ENCODE results near the gene RILPL1.
"Not testable (repeated sequence)": the region's sequence is repeated elsewhere in the genome, so short reads cannot be mapped to it uniquely, and the experiment has no call there.

Gene RILPL1

DNA sequence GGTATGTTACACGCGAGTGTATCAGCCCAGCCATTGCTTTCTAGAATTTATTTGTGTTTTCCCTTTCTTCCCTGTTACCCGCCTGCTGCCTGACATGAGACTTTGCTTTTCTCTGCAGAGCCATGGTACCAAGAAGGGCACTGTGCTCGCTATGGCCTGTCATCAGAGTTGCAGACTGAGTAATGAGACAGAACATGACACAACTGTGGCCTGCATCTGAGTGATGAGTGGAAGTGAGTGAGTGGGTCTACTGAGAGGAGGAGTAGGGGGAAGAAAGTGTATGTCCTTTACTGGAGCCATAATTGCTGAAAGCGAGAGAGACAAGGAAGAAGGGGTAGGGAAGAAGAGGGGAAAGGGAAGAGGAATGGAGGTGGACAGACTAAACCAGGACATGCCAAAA, 2.9 kb downstream of the RILPL1 start:
- no peak for DNase-seq (ENCODE audit: low spot score)

DNA sequence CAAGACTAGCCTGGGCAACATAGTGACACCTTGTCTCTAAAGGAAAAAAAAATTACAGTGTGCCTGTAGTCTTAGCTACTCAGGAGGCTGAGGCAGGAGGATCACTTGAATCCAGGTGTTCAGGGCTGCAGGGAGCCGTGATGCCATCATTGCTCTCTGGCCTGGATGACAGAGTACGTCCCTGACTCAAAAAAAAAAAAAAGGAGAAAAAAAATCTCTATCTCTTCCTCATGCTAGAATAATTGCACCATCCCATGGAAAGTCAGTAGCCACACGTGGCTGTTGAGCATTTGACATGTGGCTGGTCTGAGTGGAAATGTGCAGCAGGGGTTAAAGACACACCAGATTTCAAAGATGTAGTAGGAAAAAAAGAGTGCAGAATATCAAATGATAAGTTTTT, 3.8 kb downstream of the RILPL1 start:
- DNase-seq (ENCODE audit: low spot score) = no peak

DNA sequence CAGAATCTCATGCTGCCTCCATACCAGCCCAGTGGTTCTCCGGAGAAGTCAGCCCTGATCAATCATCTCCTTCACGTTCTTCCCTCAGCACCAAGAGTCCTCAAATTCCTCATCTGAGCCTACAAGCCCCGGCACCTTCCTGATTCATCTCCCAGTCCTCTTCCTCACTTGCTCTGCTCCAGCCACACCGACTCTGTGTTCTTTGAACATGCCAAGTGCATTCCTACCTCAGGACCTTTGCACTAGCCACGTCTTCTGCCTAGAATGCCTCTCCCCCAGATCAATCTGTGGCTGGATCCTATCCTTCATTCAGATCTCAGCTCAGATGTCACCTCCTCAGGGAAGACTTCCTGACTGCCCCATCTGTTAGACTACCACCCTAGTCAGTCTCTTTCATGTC, 4.7 kb downstream of the RILPL1 start:
- DNase-seq (ENCODE audit: low spot score) = no peak

DNA sequence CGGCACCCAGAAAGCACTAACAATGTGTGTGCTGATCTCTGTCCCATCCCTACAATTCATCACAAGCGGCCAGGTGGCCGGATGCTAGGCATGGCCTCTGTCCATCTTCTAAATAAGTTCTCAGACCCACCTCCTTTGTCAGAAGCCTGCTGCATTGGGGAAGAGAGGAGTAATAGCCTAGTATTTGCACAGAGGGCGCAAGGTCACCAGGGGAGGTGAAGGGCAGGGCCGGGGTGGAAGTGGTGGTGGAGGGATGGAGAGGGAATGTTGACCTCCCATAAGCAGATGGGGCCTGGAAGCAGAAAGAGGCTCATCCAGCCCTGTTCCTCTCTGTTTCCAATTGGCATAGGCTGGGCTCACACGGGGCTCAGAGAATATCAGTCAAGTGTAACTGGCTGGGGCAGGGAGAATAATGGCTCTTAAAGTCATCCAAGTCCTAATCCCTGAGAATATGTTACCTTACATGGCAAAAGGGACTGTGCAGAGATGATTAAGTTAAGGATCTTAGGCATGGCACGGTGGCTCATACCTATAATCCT, 6.9 kb downstream of the RILPL1 start:
- DNase-seq (ENCODE audit: low spot score) = no peak

DNA sequence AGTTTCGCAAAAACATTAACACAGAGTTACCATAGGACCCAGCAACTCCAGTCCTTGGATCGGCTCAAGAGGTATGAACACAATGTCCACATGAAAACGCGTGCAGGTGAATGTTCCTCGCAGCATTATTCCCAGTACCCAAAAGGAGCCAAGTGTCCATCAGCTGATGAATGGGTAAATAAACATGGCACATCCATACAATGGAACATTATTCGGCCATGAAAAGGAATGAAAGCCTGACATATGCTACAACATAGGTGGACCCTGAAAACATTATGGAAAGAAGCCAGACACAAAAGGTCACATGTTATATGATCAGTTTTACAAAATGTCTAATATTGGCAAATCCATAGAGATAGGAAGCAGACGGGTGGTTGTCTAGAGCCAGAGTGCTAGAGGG, 9.1 kb downstream of the RILPL1 start:
- DNase-seq (ENCODE audit: low spot score) = no peak

DNA sequence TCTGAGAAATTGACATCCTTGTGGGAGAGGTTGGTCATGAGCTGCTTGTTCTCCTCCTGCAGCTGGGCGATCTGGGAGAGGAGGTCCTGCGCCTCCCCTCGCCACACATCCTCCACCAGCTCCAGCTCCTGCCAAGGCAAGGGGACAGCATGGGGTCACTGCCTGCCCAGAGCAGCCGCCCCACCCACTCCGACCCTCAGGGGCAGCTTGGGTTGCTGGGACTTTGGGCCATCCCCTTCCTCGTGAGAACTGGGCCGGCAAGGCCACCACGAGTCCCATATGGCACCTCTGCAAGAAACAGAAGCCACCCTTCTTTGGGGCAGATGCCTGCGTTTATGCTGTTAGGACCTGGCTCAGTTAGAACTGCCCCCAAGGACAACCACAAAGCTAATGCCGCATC, 10.0 kb downstream of the RILPL1 start:
- DNase-seq (ENCODE audit: low spot score) = no peak

DNA sequence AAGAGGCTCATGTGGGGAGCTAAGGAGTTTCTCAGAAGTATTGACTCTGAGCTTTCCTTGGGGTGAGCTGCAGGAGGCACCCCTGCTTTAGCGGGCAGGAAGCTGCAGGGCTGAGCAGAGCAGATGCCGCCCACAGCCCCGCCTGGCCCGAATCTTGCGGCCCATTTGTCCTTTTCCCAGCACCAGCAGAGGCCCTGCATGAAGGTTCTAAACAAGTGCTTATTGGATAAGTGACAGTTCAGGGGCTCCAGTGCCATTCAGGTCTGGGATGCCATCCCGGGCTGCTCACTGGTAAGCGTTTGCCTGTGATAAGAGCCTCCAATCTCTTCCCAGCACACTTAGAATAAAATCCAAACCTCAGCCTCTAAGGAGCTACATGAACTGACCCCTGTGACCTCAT, 11.4 kb downstream of the RILPL1 start:
- DNase-seq (ENCODE audit: low spot score) = no peak

DNA sequence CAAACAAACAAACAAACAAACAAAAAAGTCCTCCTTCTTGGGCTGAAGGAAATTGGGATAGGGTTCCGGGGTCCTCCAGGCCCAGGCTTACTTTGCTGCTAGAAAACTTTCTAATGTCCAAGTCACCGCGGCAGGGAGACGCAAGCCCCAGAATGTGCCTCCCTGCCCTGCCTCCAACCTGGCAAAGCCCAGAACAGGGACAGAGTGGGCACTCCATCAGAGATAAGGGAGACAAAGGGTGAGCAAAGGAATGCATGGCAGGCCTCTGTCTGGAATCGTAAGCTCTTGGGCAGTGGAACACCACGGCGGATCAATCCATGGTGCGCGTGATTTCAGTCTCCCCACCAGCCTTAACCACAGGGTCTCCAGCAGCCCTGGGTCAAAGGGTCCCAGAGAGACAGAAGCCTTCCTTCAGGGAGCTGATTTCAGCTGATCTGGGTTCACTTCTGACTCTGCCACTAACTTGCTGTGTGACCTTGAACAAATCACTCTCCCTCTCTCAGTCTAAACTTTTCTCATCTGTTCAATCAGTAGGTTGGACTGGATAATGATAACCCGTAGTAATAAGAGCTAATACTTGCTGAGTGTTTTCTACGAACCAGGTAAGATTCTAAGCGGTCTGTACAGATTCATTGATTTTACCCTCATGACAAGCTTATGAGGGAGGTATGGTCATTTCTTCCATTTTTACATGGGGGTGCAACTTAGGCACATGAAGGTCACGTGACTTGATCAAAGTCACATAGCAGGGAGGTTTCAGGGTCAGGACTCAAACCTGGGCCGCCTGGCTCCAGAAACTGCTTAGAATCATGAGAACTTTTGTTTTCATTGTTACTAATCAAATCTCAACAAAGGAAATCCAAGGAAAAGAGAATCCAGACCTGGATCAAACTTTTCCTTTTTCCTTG, 12.7 kb downstream of the RILPL1 start:
- DNase-seq (ENCODE audit: low spot score) = no peak

DNA sequence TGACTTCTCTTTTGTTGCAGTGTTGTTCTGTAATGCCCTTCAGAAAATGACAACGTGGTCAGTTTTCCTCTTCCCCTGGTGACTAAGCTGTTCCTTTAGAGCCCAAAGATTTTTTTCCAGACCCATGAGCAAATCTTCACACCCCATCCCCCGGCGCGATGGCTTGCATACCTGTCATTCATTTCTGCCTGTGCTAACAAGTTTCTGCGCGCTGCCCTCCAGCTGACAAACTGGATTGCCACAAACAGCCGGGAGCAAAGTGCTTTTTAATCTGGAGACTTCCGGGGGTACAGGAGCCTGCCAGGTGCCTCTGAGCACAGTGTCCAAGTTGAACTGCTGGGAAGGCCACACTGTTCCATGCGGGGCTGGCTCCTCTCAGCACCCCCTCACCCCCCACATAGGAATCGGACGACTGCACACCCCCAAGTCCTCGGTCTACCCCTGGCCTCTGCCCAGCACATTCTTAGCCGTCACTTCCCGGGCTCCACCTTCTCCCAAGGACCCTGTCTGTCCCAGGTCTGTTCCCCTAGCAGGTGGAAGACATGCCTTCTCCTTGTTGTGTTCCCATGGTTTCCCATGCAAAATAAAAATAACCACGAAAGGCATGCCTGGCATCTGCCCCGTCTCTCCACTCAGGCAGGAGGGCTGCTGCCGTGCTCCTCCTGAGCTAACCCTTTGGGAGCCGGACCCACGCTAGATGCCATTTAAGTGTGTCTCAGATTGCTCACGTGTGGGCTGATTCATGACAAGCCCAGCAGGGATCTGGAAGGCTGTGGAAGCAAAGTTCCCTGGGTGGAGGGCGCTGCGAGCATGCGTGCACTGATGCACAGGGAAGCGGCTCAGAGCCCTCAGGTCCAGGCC, 14.1 kb downstream of the RILPL1 start:
- peak; percentile 42 for DNase-seq (ENCODE audit: low spot score)

DNA sequence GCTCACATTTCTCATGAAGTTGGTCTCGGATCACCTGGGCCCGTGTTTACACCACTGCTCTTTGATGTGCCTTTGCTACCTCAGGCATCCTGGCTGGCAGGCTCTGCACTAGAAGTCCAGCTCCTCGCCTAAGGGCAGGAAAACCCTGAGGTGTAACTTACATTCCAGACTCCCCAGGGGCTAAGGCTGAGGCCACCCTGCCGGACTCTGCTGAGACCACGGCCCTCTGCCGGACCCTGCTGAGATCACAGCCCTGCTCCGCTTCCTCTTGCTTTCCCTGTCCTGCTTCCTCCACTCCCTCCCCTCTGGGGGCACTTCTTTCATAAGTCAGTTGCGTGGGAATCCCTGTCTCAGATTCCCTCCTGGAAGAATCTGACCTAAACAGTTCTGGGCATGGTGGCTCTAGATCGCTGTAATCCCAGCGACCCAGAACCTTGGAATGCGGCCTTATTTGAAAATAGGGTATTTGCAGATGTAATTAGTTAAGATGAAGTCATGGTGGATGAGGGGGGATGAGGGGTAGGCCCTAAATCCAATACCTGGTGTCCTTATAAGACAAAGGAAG, 17.2 kb downstream of the RILPL1 start:
- no peak for DNase-seq (ENCODE audit: low spot score)

DNA sequence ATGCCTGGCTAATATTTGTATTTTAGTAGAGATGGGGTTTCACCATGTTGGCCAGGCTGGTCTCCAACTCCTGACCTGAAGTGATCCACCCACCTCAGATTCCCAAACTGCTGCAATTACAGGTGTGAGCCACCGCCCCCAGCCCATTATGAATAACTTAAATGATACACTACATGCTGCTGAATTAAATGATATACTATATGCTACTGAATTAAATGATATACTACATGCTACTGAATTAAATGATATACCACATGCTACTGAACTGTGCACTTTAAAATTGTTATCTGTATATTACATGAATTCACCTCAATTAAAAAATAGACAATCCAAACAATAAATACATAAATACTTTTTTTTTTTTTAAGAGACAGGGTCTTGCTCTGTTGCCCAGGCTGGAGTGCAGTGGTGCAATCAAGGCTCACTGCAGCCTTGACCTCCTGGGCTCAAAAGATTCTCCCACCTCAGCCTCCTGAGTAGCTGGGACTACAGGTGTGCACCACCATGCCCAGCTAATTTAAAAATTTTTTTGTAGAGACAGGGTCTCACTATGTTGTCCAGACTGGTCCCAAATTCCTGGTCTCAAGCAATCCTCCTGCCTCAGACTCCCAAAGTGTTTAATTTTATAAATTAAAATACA, 18.8 kb downstream of the RILPL1 start:
- DNase-seq (ENCODE audit: low spot score) = not testable (repeated sequence)

DNA sequence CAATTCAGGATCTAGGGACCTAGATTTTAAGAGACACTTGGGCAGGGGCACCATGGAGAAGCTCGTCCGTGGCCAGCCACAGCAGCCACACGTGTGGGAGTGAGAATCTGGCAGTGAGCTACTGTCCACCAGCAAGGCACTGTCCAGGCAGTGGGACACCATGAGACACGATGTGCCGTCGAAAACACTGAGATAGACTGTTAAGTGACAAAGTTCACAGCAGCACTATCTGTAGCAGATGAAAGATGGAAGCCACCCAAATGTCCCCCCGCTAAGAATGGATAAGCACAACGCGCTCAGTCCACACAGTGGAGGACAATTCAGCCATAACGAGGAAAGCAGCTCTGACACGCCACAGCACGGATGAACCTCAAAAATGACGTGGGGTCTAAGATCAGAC, 19.7 kb downstream of the RILPL1 start:
- no peak for DNase-seq (ENCODE audit: low spot score)

DNA sequence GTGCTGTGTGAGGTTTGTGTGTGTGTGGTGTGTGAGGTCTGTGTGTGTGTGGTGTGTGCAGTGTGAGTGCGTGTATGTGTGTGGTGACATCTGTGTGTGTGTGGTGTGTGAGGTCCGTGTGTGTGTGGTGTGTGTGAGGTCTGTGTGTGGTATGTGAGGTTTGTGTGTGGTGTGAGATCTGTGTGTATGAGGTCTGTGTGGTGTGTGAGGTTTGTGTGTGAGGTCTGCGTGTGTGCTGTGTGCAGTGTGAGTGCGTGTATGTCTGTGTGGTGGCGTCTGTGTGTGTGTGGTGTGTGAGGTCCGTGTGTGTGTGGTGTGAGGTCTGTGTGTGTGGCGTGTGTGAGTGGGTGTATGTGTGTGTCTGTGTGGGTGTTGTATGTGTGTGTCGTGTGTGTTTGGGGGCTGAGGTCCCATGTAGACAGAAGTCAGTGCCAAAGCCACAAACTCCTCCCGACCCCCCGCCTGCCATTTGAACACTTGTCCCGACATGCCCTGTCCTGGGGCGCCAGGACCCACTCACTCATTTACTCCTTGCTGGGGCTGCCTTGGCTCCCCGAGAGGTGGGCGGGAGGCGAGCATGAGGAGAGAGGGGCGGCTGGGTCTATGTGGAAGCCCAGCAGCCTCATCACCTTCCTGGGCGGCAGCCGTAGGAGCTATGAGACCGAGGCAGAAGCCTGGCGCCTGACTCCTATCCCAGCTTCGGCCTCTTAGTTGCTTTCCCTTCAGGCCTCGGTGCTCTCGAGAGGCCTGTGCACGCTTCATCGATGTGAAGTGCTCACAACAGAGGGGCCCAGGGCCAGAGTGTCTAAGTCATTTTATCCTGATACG, 20.5 kb downstream of the RILPL1 start:
- DNase-seq (ENCODE audit: low spot score) = no peak

DNA sequence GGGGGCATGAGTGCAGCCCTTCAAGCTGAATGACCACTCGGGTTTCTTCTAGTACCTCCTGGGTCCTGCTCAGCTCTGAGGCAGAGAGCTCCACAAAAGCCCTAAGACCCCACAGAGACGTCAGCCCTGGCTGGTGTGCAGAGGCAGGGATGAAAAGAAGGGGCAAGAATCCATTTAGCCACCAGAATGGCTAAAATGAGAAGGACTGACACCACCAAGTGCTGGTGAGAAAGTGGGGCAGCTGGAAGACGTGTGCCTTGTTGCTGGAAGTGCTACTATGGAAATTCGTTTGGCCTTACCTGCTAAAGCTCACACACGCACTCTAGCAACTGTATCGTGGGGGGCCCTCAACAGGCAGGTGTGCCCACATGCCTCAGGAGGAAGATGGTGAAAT, 26.7 kb downstream of the RILPL1 start:
- DNase-seq (ENCODE audit: low spot score) = no peak

DNA sequence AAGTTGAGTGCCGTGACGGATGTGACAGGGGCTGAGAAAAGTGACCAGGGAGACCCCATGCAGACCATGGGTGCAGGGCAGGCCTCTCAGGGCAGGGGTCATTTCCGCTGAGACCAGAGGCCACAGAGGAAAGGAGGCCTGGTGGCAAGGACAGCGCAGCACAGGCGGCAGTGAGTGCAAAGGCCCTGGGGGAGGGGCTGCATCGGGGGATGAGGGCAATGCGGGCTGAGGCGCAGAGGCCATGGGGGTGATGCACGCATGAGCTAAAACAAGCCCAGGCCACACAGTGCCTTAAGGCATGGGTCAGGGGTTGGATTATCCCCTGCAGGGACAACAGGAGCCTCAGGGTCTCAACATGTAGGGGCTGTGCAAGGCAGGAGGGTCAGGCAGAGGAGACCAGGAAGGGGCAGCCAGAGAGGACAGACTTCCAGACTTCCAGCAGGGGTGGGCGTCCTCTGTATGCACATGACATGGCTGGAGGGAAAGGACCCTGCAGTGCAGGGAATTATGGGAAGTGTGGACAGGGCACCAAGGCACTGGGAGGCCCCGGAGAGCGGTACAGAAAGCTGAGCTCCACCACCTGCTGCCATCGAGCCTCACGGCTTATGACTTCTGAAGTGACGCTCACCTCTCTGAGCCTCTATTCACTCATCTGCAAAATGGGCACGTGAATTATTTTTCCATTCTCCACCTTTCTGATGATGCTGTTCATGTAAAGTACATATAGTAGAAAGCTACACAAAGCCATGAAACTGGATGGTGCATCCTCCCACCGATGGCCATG, 27.3 kb downstream of the RILPL1 start:
- DNase-seq (ENCODE audit: low spot score) = no peak

DNA sequence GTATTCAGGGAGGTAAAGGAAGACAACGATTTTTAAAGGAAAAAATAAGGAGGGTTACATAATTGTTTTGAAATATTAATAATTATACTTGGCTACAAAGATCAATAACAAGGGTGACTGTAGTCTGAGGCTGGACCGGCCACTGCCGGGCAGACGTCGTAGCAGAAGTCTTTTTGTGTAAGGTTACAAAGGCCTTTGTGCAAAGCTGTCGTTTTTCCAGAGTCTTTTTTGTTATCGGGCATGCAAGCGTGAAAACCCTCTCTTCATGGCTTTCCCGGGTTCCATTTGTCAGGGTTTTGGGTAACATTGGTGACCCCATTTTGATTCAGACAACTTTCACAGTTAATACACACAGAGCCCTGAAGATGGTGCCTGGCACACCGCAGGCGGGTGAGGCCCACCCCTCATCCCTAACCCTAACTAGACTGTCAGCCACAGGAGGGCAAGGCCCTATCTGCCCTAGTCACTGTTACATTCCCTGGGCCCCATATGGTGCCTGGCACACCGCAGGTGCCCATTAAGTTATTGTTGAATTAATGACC, 31.3 kb downstream of the RILPL1 start:
- no peak for DNase-seq (ENCODE audit: low spot score)

DNA sequence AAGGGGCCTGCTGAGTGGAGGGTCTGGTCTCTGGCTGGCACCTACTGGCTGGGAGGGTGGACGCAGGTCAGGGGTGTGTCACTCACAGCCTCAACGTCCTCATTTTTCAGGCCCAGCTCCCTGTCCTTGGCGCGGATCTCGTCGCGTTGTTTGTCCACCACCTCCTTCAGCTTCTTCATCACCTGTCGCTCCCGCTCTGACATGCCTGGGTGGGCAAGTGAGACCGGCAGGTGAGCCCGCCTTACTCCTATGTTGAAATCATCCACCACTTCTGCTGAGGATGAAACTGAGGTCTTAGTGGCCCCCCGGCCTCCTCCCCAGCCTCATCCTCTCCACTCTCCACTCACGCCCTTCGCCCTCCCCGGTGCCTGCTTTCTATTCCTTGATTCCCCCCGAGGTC, 34.2 kb downstream of the RILPL1 start:
- no peak for DNase-seq (ENCODE audit: low spot score)

DNA sequence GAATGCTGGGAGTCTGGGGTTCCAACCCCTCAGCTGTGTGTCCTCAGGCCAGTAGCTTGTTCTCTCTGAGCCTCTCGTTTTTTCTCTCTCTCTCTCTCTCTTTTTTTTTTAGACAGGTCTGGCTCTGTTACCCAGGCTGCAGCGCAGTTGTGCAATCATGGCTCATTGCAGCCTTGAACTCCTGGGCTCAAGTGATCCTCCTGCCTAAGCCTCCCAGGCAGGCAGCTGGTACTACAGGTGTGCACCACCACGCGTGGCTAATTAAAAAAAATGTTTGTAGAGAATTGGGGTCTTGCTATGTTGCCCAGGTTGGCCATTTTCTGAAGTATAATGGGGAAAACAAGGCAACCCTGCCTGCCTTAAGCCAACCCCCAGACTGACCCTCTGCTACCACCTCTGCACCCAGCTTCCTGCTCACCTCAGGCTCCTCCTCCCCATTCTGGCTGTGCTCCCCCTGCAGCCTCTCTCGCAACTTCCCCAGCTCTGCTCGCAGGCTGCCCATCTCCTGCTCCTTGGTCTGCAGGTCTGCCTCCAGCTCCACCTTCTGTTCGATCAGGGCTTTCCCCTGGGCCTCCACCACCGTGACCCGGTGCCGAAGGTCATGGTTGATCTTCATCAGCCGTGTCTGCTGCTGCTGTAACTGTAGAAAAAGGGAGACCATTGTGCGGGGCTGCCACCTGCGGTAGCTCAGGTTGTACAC, 35.2 kb downstream of the RILPL1 start:
- no peak for DNase-seq (ENCODE audit: low spot score)

DNA sequence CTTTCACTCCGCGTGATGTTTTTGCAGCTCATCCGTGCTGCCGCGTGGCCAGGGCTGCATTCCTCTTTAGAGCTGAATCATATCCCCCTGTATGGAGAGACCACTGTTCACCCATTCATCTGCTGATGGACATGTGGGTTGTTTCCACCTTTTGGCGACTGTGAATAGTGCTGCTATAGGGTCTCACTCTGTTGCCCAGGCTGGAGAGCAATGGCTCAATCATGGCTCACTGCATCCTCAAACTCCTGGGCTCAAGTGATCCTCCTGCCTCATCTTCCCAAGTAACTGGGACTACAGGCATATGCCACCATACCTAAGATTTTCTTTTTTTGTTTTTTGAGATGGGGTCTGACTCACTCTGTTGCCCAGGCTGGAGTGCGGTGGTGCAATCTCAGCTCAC, 36.5 kb downstream of the RILPL1 start:
- DNase-seq (ENCODE audit: low spot score) = no peak
